GM20000 (cell line): Measurements from ENCODE around the gene CDHR3.
A peak's percentile ranks its signal among the peaks of the same experiment; 100 is the strongest.

Source experiments
- DNase-seq: peaks from one replicate; pipeline ENCODE4 v3.0.0; 2012; ENCODE audit warnings: low spot score
- TF ChIP-seq, protein P1 (sequence below): IDR thresholded peaks from 2 replicates; pipeline ENCODE4 v1.5.1; 2012; ENCODE audit warnings: mild to moderate bottlenecking, control low read depth; ENCODE audit errors: extremely low read depth, missing control alignments

CDHR3 gene

DNA sequence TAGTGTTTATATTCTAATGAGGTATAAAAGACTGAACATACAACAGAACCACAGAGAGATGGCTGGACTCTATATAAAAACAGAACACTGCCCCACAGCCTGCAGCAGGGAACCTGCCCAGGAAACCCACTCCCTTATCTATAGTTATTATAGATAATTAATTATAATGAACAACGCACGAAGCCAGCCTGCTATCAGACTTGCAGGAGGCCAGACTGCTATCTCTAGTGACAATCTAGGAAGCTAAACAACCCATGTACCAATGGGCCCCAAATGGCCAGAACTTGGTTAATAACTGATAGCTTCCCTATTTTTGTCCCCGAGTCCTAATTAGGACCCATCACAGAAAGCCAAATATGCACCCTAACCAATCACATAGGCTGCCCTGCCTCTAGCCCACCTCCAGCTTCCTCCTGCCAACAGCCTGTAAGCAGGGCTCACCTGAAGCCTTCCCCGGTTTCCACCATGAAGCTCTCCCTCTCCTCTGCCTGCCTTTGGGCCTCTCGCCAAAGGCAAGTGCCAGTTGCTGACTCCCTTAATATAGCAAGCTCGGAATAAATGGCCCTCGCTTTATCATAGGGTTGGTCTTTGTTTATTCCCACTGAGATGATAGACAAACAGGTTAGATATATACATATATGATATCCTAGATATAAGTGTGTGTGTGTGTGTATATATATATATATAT is 74.6 kb downstream of the CDHR3 start:
- TF ChIP-seq, protein P1, sequence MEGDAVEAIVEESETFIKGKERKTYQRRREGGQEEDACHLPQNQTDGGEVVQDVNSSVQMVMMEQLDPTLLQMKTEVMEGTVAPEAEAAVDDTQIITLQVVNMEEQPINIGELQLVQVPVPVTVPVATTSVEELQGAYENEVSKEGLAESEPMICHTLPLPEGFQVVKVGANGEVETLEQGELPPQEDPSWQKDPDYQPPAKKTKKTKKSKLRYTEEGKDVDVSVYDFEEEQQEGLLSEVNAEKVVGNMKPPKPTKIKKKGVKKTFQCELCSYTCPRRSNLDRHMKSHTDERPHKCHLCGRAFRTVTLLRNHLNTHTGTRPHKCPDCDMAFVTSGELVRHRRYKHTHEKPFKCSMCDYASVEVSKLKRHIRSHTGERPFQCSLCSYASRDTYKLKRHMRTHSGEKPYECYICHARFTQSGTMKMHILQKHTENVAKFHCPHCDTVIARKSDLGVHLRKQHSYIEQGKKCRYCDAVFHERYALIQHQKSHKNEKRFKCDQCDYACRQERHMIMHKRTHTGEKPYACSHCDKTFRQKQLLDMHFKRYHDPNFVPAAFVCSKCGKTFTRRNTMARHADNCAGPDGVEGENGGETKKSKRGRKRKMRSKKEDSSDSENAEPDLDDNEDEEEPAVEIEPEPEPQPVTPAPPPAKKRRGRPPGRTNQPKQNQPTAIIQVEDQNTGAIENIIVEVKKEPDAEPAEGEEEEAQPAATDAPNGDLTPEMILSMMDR, result no peak

DNA sequence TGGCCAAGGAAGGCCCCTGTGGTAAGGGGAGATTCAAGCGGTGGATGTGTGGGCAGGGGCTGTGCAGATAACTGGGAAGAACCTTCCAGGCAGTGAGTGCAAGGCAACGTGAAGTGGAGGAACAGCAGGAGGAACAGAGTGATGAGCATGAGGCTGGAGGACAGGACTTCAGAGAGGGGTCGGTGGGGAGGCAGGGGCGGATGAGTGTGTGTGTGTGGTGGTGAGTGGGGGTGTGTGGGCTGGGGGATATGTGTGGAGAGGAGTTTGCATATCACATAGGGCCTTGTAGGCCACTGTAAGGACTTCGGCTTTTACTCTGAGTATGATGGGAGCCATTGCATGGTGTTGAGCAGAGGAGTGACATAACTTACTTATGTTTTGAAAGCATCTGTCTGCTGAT is 75.2 kb downstream of the CDHR3 start:
- TF ChIP-seq, protein P1, result no peak
- no peak for DNase-seq

More for the DNA sequence above, 74.6 kb downstream of the CDHR3 start:
- DNase-seq, result no peak

DNA sequence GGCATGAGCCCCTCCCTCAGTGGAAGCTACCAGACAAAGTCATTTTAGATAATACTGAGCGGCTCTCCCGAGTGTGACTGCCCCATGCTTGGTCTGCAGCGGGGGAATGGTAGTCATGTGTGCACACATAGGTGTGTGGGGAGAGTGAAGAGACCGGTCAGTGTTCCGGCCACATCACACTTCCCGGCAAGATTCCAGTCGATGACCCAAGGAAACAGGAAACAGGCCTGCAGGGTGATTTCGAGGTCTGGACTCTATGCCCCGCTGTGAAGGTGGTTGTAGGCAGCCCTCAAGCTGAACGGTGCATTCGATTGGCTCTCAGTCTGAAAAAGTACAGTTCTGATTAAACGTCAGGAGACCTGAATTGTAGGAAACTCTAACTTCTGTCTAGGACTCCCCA is 75.9 kb downstream of the CDHR3 start:
- TF ChIP-seq, protein P1, result no peak
- DNase-seq, result no peak

DNA sequence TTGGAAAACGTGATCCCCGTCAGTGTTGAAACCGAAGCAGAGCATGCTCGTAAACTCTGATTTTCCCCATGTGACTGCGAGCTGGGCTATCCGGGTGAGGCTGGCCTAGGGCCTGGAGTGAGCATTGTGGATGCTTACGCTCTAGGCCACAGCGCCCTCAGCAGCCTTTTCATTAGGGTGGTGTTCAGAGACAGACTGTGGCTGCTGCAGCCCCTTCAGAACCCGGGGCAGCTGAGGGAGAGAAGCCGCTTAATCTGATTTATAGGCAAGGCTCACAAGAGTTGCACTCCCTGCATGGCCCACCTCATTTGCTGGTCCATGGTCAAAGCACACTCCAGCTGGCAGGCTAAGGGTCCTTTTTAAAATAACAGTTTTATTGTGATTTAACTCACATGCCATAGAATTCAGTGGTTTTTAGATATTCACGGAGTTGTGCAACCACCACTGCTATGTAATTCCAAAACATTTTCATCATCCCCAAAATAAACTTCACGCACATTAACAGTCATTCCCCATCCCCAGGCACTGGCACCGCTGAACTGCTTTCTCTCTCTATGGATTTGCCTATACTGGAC is 76.5 kb downstream of the CDHR3 start:
- no peak for DNase-seq
- TF ChIP-seq, protein P1, result no peak

DNA sequence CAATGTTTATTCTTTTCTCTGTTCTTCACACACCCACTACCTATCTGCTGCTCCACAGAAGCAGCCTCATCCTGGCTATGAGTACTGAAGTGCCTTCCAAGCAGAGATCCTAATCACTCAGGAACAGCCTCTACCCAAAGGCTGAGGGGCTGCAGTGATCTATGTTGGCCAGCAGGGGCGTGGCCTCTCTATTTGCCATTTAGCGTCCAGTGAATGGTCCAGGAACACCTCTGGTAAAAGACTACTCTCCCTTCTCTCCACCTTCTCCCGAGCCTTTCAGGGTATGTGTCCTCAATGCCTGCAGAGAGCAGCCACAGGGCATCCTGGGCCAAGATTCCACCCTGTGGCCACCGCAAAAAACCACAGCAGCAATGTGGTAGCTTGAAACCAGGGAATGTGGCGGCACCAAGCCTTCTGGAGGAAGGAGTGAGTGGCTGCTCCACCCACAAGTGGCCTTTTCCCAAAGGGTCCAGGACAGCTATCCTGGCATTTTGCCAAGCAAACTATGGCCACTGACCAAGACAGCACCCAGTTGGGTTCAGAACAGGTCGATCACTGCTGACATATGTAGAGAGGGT is 78.2 kb downstream of the CDHR3 start:
- DNase-seq, result peak; percentile 52
- TF ChIP-seq, protein P1, result peak; percentile 59

DNA sequence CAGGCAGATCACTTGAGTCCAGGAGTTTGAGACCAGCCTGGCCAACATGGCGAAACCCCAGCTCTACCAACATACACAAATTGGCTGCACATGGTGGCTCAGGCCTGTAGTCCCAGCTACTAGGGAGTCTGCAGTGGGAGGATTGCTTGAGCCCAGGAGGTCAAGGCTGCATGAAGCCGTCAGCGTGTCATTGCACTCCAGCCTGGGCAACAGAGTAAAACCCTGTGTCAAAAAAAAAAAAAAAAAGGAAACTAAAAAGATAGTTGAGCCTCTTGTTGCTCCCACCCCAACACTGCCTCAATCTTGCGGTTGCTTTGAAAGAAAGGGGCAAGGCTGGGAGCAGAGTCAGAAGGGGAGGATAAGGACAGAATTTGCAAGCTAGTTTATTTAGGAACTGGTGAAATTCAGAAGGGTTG is 79.1 kb downstream of the CDHR3 start:
- TF ChIP-seq, protein P1, result no peak
- no peak for DNase-seq

DNA sequence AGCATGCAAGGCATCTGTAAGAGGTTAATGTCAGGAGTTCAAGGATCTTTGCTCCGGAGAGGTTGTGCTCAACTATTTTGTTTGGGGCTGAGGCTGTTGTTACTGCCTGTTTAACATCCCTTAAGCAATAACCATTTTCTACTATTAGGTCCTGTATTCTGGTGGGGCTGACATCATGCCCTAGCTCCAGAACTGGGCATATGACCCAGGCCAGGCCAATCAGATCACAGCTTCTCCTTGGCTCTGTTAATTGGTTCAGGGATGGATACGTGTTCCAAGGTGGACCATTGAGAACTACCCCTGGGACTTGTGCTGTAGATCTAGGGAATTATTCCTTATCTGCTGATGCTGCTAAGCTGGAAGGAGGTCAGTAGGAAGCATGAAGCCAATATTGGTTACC is 82.1 kb downstream of the CDHR3 start:
- no peak for DNase-seq
- TF ChIP-seq, protein P1, result no peak
